ENCODE measurements around the gene ENTPD2. TPM values are rescaled to one million over a fixed set of nuclear protein-coding genes. Genes with fewer than 3 reads are reported as not detected.

Gene ENTPD2
- total and polyA plus RNA-seq, 9 of the 15 experiments (the other 6 are each of a cell fraction or from before 2014, with no cell fraction given), result 0.04 to 0.60 (median 0.14) TPM; not detected in 4

DNA sequence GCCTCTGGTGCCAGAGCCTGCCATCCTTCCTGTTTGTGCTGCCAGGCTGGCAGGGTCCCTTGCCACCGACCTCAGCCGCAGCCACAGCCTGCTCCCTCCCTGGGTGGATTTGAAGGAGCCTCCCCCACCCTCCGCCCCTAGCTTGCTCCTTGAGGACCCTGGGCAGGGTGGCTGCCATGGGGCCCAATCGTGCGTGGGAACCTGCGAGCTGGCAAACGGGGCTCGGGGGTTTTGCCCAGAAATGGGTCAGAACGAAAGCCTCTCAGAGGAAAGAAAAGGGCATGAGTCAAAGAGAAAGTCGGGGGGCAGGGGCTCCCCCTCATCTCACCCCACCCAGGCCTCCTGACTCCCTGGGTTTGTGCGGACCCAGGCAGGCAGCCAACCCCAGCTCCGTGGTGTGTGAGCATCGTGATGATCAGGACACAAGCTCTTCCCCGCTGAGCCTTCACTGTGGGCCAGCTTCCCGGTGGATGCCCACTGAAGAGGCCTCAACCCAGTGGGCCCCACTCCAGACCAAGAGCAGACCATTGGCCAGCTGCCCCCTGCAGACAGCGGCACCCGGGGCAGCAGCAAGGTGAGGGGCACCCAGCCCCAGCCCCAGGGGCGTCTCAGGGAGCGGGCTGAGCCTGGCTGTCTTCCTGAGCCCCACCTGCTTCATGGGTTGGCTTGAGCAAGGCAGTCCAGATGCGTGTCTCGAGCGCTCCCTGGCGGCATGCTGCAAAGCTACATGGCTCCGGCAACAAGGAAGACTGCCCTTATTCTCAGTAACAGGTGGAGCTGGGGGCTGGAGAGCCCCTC is 19.0 kb downstream of the ENTPD2 start:
- CTCF ChIA-PET (ENCODE audit: low intra/inter-chr PET ratio), result interaction anchor here (2.2 to 3.7 kb wide), 2 partner anchors 86 to 248 kb away, joined by 10 to 47 read pairs; no protein-coding TSS in a partner anchor
- intact Hi-C loops (cut with micrococcal nuclease) (loop anchor here (1.0 to 2.0 kb wide), 4 partner anchors 31 to 192 kb away; partner anchors contain the start of gene AJM1), in situ Hi-C loops (cut with MboI) (loop anchor here (5.0 kb wide), 2 partner anchors 88 to 263 kb away; partner anchors contain the start of gene C8G)
- peak; percentile 88 for FAIRE-seq
- H3K4me2 ChIP-seq (ENCODE audit: insufficient read depth, low read length), result no peak overlapping the region
- H3K27ac ChIP-seq (ENCODE audit: extremely low read depth, low read depth, low read length), result no peak overlapping the region
- H2AFZ ChIP-seq (ENCODE audit: low read depth, low read length), result peak overlapping the region; percentile 54; the same call in 1 of the 2 replicates
- peak; percentile 98 for ATAC-seq
- POLR2A ChIA-PET, result interaction anchor here (0.6 to 1.8 kb wide), 13 partner anchors 9 to 526 kb away, joined by 3 to 8 read pairs (median 3); partner anchors contain the start of genes DPP7 and SAPCD2
- H4K20me1 ChIP-seq (replicated peaks; ENCODE audit: control insufficient read depth, insufficient read depth, low read length), result no peaks in the 10 kb centered on the region
- no peaks in the 10 kb centered on the region for H3K9me3 ChIP-seq (replicated peaks; ENCODE audit: control insufficient read depth, insufficient read depth, low read depth, low read length)
- BruUV-seq (replicated peaks), result no TSS peak
- H3K79me2 ChIP-seq (ENCODE audit: control insufficient read depth, insufficient read depth, low read length), result no peaks in the 10 kb centered on the region
- peaks cover 0 to 13% of the 10 kb centered on the region in 2 experiments; a peak in 1 of 5 replicates for H3K27me3 ChIP-seq (ENCODE audit: control insufficient read depth in 2 of 2, insufficient read depth in 2 of 2, low read length in 2 of 2)
- no peaks in the 10 kb centered on the region for H3K36me3 ChIP-seq (ENCODE audit: control insufficient read depth, insufficient read depth, low read length)
- peaks cover 0 to 69% of the 10 kb centered on the region in 2 experiments; a peak in 3 of 5 replicates for H3K4me1 ChIP-seq (replicated peaks in 1 of 2; ENCODE audit: control insufficient read depth in 2 of 2, insufficient read depth in 2 of 2, low read length in 2 of 2)
- 0 out of 4 replicates have a peak overlapping the region, but pooled peaks of 1 of the 2 experiments have one; percentile 63 for H3K9ac ChIP-seq (ENCODE audit: insufficient read depth in 1 of 2, low read depth in 2 of 2, low read length in 2 of 2)
- no peaks in the 10 kb centered on the region for H3K9me1 ChIP-seq (ENCODE audit: control insufficient read depth, insufficient read depth, low read length)
- DNase-seq (ENCODE audit: extremely low read depth in 1 of 4, low spot score in 3 of 4), result peak; percentile 80 to 90 (median 81)
- no peak overlapping the region for H3K4me3 ChIP-seq
- 1% methylated on average over 18 of the region's 24 CpGs for WGBS (ENCODE audit: insufficient coverage, low coverage, missing lambda C conversion rate)
- TF ChIP-seq, protein P1, sequence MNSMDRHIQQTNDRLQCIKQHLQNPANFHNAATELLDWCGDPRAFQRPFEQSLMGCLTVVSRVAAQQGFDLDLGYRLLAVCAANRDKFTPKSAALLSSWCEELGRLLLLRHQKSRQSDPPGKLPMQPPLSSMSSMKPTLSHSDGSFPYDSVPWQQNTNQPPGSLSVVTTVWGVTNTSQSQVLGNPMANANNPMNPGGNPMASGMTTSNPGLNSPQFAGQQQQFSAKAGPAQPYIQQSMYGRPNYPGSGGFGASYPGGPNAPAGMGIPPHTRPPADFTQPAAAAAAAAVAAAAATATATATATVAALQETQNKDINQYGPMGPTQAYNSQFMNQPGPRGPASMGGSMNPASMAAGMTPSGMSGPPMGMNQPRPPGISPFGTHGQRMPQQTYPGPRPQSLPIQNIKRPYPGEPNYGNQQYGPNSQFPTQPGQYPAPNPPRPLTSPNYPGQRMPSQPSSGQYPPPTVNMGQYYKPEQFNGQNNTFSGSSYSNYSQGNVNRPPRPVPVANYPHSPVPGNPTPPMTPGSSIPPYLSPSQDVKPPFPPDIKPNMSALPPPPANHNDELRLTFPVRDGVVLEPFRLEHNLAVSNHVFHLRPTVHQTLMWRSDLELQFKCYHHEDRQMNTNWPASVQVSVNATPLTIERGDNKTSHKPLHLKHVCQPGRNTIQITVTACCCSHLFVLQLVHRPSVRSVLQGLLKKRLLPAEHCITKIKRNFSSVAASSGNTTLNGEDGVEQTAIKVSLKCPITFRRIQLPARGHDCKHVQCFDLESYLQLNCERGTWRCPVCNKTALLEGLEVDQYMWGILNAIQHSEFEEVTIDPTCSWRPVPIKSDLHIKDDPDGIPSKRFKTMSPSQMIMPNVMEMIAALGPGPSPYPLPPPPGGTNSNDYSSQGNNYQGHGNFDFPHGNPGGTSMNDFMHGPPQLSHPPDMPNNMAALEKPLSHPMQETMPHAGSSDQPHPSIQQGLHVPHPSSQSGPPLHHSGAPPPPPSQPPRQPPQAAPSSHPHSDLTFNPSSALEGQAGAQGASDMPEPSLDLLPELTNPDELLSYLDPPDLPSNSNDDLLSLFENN (IDR thresholded peaks at IDR 0.05; ENCODE audit: low read depth in 2 of 2, low read length in 2 of 2), result peak in 1 of 2 experiments; percentile 58; a peak in 1 of 4 replicates
- TF ChIP-seq CC2D1A (IDR thresholded peaks at IDR 0.05), result peak; percentile 79
- TF ChIP-seq ZKSCAN8 (CRISPR knock-in tag; IDR thresholded peaks at IDR 0.05), result no peak
- TF ChIP-seq, protein P2, sequence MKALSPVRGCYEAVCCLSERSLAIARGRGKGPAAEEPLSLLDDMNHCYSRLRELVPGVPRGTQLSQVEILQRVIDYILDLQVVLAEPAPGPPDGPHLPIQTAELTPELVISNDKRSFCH (CRISPR knock-in tag; IDR thresholded peaks at IDR 0.05), result no peak
- TF ChIP-seq, protein P2 (tag; IDR thresholded peaks at IDR 0.05), result no peak
- TF ChIP-seq, protein P3, sequence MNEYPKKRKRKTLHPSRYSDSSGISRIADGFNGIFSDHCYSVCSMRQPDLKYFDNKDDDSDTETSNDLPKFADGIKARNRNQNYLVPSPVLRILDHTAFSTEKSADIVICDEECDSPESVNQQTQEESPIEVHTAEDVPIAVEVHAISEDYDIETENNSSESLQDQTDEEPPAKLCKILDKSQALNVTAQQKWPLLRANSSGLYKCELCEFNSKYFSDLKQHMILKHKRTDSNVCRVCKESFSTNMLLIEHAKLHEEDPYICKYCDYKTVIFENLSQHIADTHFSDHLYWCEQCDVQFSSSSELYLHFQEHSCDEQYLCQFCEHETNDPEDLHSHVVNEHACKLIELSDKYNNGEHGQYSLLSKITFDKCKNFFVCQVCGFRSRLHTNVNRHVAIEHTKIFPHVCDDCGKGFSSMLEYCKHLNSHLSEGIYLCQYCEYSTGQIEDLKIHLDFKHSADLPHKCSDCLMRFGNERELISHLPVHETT (CRISPR knock-in tag; conservative IDR thresholded peaks at IDR 0.05 in 1 of 2, IDR thresholded peaks at IDR 0.05 in 1 of 2), result no peak
- peak; percentile 48; the same call in 1 of the 2 replicates for TF ChIP-seq HDGF (IDR thresholded peaks at IDR 0.05)
- no peak for TF ChIP-seq RBM22 (IDR thresholded peaks at IDR 0.05; ENCODE audit: low read depth, low read length, poor library complexity, severe bottlenecking)
- no peak for TF ChIP-seq POLR3G (IDR thresholded peaks at IDR 0.05; ENCODE audit: extremely low read depth, insufficient read length, insufficient replicate concordance)
- TF ChIP-seq POU5F1 (IDR thresholded peaks at IDR 0.05; ENCODE audit: borderline replicate concordance, low read depth, low read length, partially characterized antibody), result no peak
- TF ChIP-seq, protein P4, sequence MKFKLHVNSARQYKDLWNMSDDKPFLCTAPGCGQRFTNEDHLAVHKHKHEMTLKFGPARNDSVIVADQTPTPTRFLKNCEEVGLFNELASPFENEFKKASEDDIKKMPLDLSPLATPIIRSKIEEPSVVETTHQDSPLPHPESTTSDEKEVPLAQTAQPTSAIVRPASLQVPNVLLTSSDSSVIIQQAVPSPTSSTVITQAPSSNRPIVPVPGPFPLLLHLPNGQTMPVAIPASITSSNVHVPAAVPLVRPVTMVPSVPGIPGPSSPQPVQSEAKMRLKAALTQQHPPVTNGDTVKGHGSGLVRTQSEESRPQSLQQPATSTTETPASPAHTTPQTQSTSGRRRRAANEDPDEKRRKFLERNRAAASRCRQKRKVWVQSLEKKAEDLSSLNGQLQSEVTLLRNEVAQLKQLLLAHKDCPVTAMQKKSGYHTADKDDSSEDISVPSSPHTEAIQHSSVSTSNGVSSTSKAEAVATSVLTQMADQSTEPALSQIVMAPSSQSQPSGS (CRISPR knock-in tag; IDR thresholded peaks at IDR 0.05), result no peak

Data from K562 (cell line).